Right renal pelvis (tissue), 4 donors: ENCODE data around the gene ACAT2. TPM values are rescaled to one million over a fixed set of nuclear protein-coding genes. Genes with fewer than 3 reads are reported as not detected.

Experiments used
- polyA plus RNA-seq, 4 donors: library from polyadenylated mRNA; unstranded; fragments of 120-200 nt; gene quantifications; one replicate each; pipeline ENCODE4 v1.2.1, GENCODE V29; 2013; ENCODE audit not compliant: insufficient read length in 4 of 4

Gene ACAT2
- polyA plus RNA-seq, 4 donors = 44.0 to 56.8 (median 48.8) TPM

Other genes starting within 250 kb of the ACAT2 start
- 100 to 1,000 TPM; 110 to 126 (median 119) TPM for gene SOD2, start 68.8 kb upstream of the ACAT2 start, polyA plus RNA-seq
- 100 to 1,000 TPM; 112 to 148 (median 141) TPM for gene WTAP, start 34.5 kb upstream of the ACAT2 start, polyA plus RNA-seq
- 100 to 1,000 TPM; 253 to 279 (median 268) TPM for gene TCP1, start 27.6 kb downstream of the ACAT2 start, polyA plus RNA-seq
- 10 to 100 TPM; 67.3 to 77.0 (median 67.5) TPM for gene MRPL18, start 28.4 kb downstream of the ACAT2 start, polyA plus RNA-seq
- 1 to 10 TPM in 1 of 4 donors, under 1 TPM in 3; 0.25 to 1.3 (median 0.35) TPM for gene PNLDC1, start 38.2 kb downstream of the ACAT2 start, polyA plus RNA-seq
- under 1 TPM in 3 of 4 donors, not detected in 1; 0.03 TPM for gene MAS1, start 128.9 kb downstream of the ACAT2 start, polyA plus RNA-seq
- 10 to 100 TPM; 55.1 to 59.1 (median 57.3) TPM for gene IGF2R, start 207.0 kb downstream of the ACAT2 start, polyA plus RNA-seq